Gastrocnemius medialis (tissue), 4 donors: ENCODE results near the gene CLCA4.

Experiments used
- POLR2A ChIP-seq, 2 donors: fragments of 450-650 bp; IDR thresholded peaks; one replicate each; pipeline ENCODE4 v1.6.1; 2017; ENCODE audit warnings: antibody characterized with exemption in 2 of 2, mild to moderate bottlenecking in 2 of 2, moderate library complexity in 2 of 2
- TF ChIP-seq, protein P1 (sequence below), 5 experiments: fragments of 450-650 bp in 3 of 5; fragments of 200-600 bp in 2 of 5; sonication (generic) in 2 of 5; IDR thresholded peaks in 4 of 5; conservative IDR thresholded peaks in 1 of 5; 1 replicate in 4 of 5; 2 replicates in 1 of 5; pipeline ENCODE4 v1.5.1; 2016 to 2019; ENCODE audit warnings: antibody characterized with exemption in 5 of 5, mild to moderate bottlenecking in 3 of 5, moderate library complexity in 3 of 5

DNA sequence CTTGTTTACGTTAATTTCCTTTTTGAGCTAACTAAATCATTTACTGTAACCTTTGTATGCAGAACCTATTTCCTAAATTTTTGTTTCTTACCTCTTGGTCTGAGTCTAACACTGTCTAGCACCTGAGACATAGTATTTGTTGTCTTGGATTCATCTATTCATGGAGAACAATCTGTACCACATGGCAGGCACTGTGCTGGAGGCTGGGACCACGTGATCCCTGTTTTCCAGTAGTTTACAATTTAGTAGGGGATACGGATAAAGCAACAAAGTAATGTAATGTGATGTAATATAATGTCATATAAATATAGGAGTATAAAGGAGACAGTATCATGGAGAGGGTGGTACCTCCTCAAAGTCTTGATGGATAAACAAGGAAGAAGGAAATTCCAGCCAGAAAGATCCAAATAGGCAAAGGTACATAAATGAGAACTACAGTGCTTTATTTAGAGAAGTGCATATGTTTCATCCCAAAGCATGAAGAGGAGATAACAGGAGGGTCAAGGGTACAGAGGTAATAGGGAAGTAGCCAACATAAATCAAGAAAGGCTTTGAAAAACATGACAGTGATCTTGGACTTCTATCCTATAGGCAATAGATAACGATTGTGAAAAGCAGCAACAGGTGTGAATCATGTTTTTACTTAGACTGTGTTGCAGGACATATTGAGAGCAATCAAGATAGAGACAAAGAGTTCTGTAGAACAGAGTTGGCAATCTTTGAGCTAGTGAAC lies 25.9 kb upstream of the CLCA4 start:
- TF ChIP-seq, protein P1, sequence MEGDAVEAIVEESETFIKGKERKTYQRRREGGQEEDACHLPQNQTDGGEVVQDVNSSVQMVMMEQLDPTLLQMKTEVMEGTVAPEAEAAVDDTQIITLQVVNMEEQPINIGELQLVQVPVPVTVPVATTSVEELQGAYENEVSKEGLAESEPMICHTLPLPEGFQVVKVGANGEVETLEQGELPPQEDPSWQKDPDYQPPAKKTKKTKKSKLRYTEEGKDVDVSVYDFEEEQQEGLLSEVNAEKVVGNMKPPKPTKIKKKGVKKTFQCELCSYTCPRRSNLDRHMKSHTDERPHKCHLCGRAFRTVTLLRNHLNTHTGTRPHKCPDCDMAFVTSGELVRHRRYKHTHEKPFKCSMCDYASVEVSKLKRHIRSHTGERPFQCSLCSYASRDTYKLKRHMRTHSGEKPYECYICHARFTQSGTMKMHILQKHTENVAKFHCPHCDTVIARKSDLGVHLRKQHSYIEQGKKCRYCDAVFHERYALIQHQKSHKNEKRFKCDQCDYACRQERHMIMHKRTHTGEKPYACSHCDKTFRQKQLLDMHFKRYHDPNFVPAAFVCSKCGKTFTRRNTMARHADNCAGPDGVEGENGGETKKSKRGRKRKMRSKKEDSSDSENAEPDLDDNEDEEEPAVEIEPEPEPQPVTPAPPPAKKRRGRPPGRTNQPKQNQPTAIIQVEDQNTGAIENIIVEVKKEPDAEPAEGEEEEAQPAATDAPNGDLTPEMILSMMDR (IDR thresholded peaks at IDR 0.05 in 4 of 5, conservative IDR thresholded peaks at IDR 0.05 in 1 of 5), result no peak
- TF ChIP-seq POLR2A (IDR thresholded peaks at IDR 0.05), result no peak
